Vagina (tissue), 2 donors: ENCODE measurements around the gene BRINP2.

ENCODE experiments used
- POLR2AphosphoS5 ChIP-seq, 2 donors: sonication (generic); formaldehyde crosslinking; IDR thresholded peaks; one replicate each; pipeline ENCODE4 v1.9.0; 2017; ENCODE audit warnings: antibody characterized with exemption in 2 of 2, mild to moderate bottlenecking in 2 of 2, low read depth in 1 of 2; ENCODE audit not compliant: insufficient read depth in 1 of 2
- TF ChIP-seq, protein P1 (sequence below), 3 experiments: fragments of 450-650 bp in 2 of 3; fragments of 200-600 bp in 1 of 3; sonication (generic) in 1 of 3; IDR thresholded peaks; one replicate each; pipeline ENCODE4 v1.5.1; 2017 to 2019; ENCODE audit warnings: antibody characterized with exemption in 3 of 3, mild to moderate bottlenecking in 2 of 3, moderate library complexity in 2 of 3

GRCh38 chr1:177281901-177282300 lies 111.1 kb downstream of the BRINP2 start:
- TF ChIP-seq, protein P1, sequence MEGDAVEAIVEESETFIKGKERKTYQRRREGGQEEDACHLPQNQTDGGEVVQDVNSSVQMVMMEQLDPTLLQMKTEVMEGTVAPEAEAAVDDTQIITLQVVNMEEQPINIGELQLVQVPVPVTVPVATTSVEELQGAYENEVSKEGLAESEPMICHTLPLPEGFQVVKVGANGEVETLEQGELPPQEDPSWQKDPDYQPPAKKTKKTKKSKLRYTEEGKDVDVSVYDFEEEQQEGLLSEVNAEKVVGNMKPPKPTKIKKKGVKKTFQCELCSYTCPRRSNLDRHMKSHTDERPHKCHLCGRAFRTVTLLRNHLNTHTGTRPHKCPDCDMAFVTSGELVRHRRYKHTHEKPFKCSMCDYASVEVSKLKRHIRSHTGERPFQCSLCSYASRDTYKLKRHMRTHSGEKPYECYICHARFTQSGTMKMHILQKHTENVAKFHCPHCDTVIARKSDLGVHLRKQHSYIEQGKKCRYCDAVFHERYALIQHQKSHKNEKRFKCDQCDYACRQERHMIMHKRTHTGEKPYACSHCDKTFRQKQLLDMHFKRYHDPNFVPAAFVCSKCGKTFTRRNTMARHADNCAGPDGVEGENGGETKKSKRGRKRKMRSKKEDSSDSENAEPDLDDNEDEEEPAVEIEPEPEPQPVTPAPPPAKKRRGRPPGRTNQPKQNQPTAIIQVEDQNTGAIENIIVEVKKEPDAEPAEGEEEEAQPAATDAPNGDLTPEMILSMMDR (IDR thresholded peaks at IDR 0.05): no peak
- no peak for TF ChIP-seq POLR2AphosphoS5 (IDR thresholded peaks at IDR 0.05; ENCODE audit: insufficient read depth in 1 of 2, low read depth in 1 of 2)
